H1 (cell line): ENCODE measurements around the gene OOEP. TPM values are rescaled to one million over a fixed set of nuclear protein-coding genes. Genes with fewer than 3 reads are reported as not detected.

Experiments used
- BCL11A ChIP-seq, 2 experiments: IDR thresholded peaks; one replicate each; pipeline ENCODE4 v1.6.1; 2011; ENCODE audit warnings: low read depth in 2 of 2, low read length in 2 of 2, mild to moderate bottlenecking in 2 of 2
- CHD2 ChIP-seq: IDR thresholded peaks from 2 replicates; pipeline ENCODE4 v1.6.1; 2012; ENCODE audit warnings: low read length, improper control_type of control experiment
- EZH2 ChIP-seq: fragments of 200-600 bp; sonication (generic); IDR thresholded peaks from 2 replicates; pipeline ENCODE4 v1.7.1; 2012; ENCODE audit warnings: low read depth, mild to moderate bottlenecking, moderate library complexity, low read length, inconsistent platforms; ENCODE audit not compliant: severe bottlenecking
- JUN ChIP-seq: IDR thresholded peaks from 2 replicates; pipeline ENCODE4 v1.6.1; 2011; ENCODE audit warnings: low read depth, mild to moderate bottlenecking, improper control_type of control experiment, low read length
- NRF1 ChIP-seq: IDR thresholded peaks from 2 replicates; pipeline ENCODE4 v1.6.1; 2011; ENCODE audit warnings: mild to moderate bottlenecking, low read depth, low read length, improper control_type of control experiment
- RXRA ChIP-seq: IDR thresholded peaks from 2 replicates; pipeline ENCODE4 v1.6.1; 2011; ENCODE audit warnings: low read depth, mild to moderate bottlenecking, low read length, moderate library complexity; ENCODE audit not compliant: insufficient read depth
- SIRT6 ChIP-seq: IDR thresholded peaks from one replicate; pipeline ENCODE4 v1.7.1; 2012; ENCODE audit warnings: low read length, inconsistent platforms
- polyA plus RNA-seq, 7 experiments: library from polyadenylated mRNA; depleted of rRNA in 3 of 7; stranded (reverse) in 5 of 7; unstranded in 2 of 7; fragments of >200 nt in 5 of 7; fragments of 200-250 nt in 2 of 7; gene quantifications; 1 replicate in 5 of 7; 2 replicates in 1 of 7; 4 replicates in 1 of 7; pipeline versions ENCODE4 v1.2.1 to v1.2.3, GENCODE V29; 2011 to 2013; ENCODE audit warnings: missing spikeins in 2 of 7, mixed read lengths in 2 of 7
- total RNA-seq: library from RNA; stranded (reverse); fragmentation: NEBNext Ultra II Directional; extraction: Animal tissue kit (Norgen Biotek cat#: 25700); gene quantifications from 2 replicates; pipeline ENCODE4 v1.2.1, GENCODE V29; 2021

The OOEP gene
- total and polyA plus RNA-seq, 2 of the 8 experiments (the other 6 are each of a cell fraction or from before 2014, with no cell fraction given), result 0.20 to 0.41 TPM

DNA sequence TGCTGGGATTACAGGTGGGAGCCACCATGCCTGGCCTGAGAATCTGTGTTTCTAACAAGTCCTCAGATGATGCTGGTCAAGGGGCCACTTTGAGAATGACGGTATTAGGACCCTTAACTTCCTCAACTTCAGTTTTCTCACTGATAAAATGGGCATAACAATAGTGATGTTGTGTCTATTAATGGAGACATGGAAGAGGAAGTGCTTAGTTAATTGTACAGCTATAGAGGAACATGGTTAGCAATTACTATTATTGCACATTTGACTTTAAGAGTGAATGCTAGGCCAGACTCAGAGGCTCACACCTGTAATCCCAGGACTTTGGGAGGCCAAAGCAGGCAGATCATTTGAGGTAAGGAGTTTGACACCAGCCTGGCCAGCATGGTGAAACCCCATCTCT lies 28.4 kb downstream of the OOEP start (continued):
- TF ChIP-seq CHD2 (no peak), EZH2 (no peak), NRF1 (no peak), RXRA (no peak), SIRT6 (no peak), JUN (no peak), BCL11A (IDR thresholded peaks at IDR 0.05; ENCODE audit: low read depth in 2 of 2, low read length in 2 of 2) (no peak)
